A673 (cell line): ENCODE data around the gene STRA8. TPM values are rescaled to one million over a fixed set of nuclear protein-coding genes. Genes with fewer than 3 reads are reported as not detected.

Experiments used
- BruUV-seq: library from RNA; stranded (reverse); fragments of 400-500 nt; replicated peaks from 2 replicates; lab custom pipeline; 2021; lab: Mats Ljungman, UMichigan
- CTCF ChIA-PET: fragments of 300-600 bp; sonication (Branson Sonifier 250); formaldehyde crosslinking; loops from one replicate; lab custom pipeline; 2022; ENCODE audit warnings: antibody characterized with exemption; lab: Charles Lee
- POLR2A ChIA-PET: fragments of 300-600 bp; sonication (Branson Sonifier 250); formaldehyde crosslinking; loops from one replicate; lab custom pipeline; 2022; ENCODE audit warnings: antibody characterized with exemption; ENCODE audit not compliant: low non-redundant PET; lab: Charles Lee
- DNase-seq: peaks from one replicate; pipeline ENCODE4 v3.0.0-alpha.2; 2015; ENCODE audit warnings: low spot score
- H3K27ac ChIP-seq: fragments of 200-600 bp; sonication (generic); 2 replicates; pipeline ENCODE4 v1.5.1; 2016; ENCODE audit warnings: mixed run types, low read depth, mild to moderate bottlenecking, mixed read lengths, antibody characterized with exemption, low read length; ENCODE audit not compliant: poor library complexity, severe bottlenecking
- H3K27me3 ChIP-seq: fragments of 200-600 bp; sonication (generic); replicated peaks from 2 replicates; pipeline ENCODE4 v1.6.1; 2017; ENCODE audit warnings: mixed run types, low read depth, mild to moderate bottlenecking, mixed read lengths, antibody characterized with exemption, low read length; ENCODE audit not compliant: insufficient read depth, poor library complexity
- H3K36me3 ChIP-seq: fragments of 200-600 bp; sonication (generic); 2 replicates; pipeline ENCODE4 v1.6.1; 2016; ENCODE audit warnings: mixed run types, mild to moderate bottlenecking, mixed read lengths, antibody characterized with exemption, low read length; ENCODE audit not compliant: insufficient read depth, poor library complexity, severe bottlenecking
- H3K4me1 ChIP-seq: fragments of 200-600 bp; sonication (generic); 2 replicates; pipeline ENCODE4 v1.6.1; 2017; ENCODE audit warnings: mixed run types, mild to moderate bottlenecking, mixed read lengths, antibody characterized with exemption, low read length; ENCODE audit not compliant: insufficient read depth, poor library complexity, severe bottlenecking
- H3K4me3 ChIP-seq: fragments of 200-600 bp; sonication (generic); 2 replicates; pipeline ENCODE4 v1.5.1; 2016; ENCODE audit warnings: low read depth, mixed run types, mild to moderate bottlenecking, mixed read lengths, low read length; ENCODE audit not compliant: poor library complexity, severe bottlenecking
- H3K9me3 ChIP-seq: fragments of 200-600 bp; sonication (generic); 2 replicates; pipeline ENCODE4 v1.6.1; 2016; ENCODE audit warnings: mixed run types, low read depth, mild to moderate bottlenecking, mixed read lengths, antibody characterized with exemption, low read length; ENCODE audit not compliant: poor library complexity, severe bottlenecking
- CTCF ChIP-seq: fragments of 300-800, 200-600 bp; sonication (generic); conservative IDR thresholded peaks from 2 replicates; pipeline ENCODE4 v1.5.1; 2017; ENCODE audit warnings: low read depth, mild to moderate bottlenecking, antibody characterized with exemption, low read length, moderate library complexity, mixed read lengths
- EZH2 ChIP-seq: fragments of 200-600 bp; sonication (generic); IDR thresholded peaks from 2 replicates; pipeline ENCODE4 v1.6.1; 2017; ENCODE audit warnings: borderline replicate concordance, low read depth, mild to moderate bottlenecking, mixed read lengths, antibody characterized with exemption, low read length; ENCODE audit not compliant: poor library complexity, severe bottlenecking
- intact Hi-C: fragments of 100-400 bp; cut with micrococcal nuclease; formaldehyde crosslinking; loops from one replicate; pipeline ENCODE4 v1.10.0; 2022; ENCODE audit not compliant: unreplicated experiment
- total RNA-seq: library from RNA; stranded (reverse); gene quantifications from 2 replicates; pipeline ENCODE4 v1.2.3, GENCODE V29; 2021

STRA8 gene
- total RNA-seq, 1 experiment from 2014 or later: not detected

- no peak overlapping the region for H3K4me3 ChIP-seq
- no peak for DNase-seq
- intact Hi-C loops: no loop called here
- CTCF ChIA-PET: no interaction called here
- BruUV-seq: no TSS peak
- H3K27ac ChIP-seq: no peak overlapping the region
- H3K27me3 ChIP-seq: no peaks in the 10 kb centered on the region
- POLR2A ChIA-PET: no interaction called here
- H3K36me3 ChIP-seq: no peaks in the 10 kb centered on the region
- TF ChIP-seq EZH2: no peak
- no peak for TF ChIP-seq CTCF
- H3K4me1 ChIP-seq: no peaks in the 10 kb centered on the region
- H3K9me3 ChIP-seq: no peaks in the 10 kb centered on the region
These were observed 38.5 kb upstream of the STRA8 start for GRCh38 chr7:135195156-135195555.

- no peaks in the 10 kb centered on the region for H3K36me3 ChIP-seq
- no peaks in the 10 kb centered on the region for H3K27me3 ChIP-seq
- no TSS peak for BruUV-seq
- no peak overlapping the region for H3K27ac ChIP-seq
- H3K4me1 ChIP-seq: no peaks in the 10 kb centered on the region
- CTCF ChIA-PET: no interaction called here
- intact Hi-C loops: no loop called here
- DNase-seq: no peak
- POLR2A ChIA-PET: no interaction called here
- no peak overlapping the region for H3K4me3 ChIP-seq
- TF ChIP-seq CTCF: no peak
- TF ChIP-seq EZH2: no peak
- no peaks in the 10 kb centered on the region for H3K9me3 ChIP-seq
These were observed 37.5 kb upstream of the STRA8 start for GRCh38 chr7:135195968-135196629.

GRCh38 chr7:135197343-135197742, 36.3 kb upstream of the STRA8 start:
- BruUV-seq: no TSS peak
- Histone ChIP-seq H3K4me3 (no peak overlapping the region), H3K36me3 (no peaks in the 10 kb centered on the region), H3K27ac (no peak overlapping the region), H3K4me1 (no peaks in the 10 kb centered on the region), H3K27me3 (no peaks in the 10 kb centered on the region), H3K9me3 (no peaks in the 10 kb centered on the region)
- DNase-seq: no peak
- no peak for TF ChIP-seq CTCF
- no peak for TF ChIP-seq EZH2
- POLR2A ChIA-PET: no interaction called here
- CTCF ChIA-PET: no interaction called here
- intact Hi-C loops: no loop called here
